HepG2 (cell line): ENCODE measurements around the gene CARS1. TPM values are rescaled to one million over a fixed set of nuclear protein-coding genes. Genes with fewer than 3 reads are reported as not detected.

Experiments
- ATAC-seq: fragments of 200-7000 bp; cut with Tn5 transposase; 3 replicates; pipeline ENCODE4 v1.9.1; 2020; ENCODE audit warnings: mild to moderate bottlenecking, moderate library complexity
- BruUV-seq: library from RNA; stranded (reverse); fragments of 400-500 nt; replicated peaks from 2 replicates; lab custom pipeline; 2021; lab: Mats Ljungman, UMichigan
- CTCF ChIA-PET: fragments of 300-600 bp; formaldehyde crosslinking; extraction: SDS; loops from one replicate; lab custom pipeline; 2021; ENCODE audit warnings: low total read pairs, inconsistent platforms, low intra/inter-chr PET ratio; lab: Yijun Ruan, JAX
- POLR2A ChIA-PET: fragments of 350-600 bp; sonication (Branson Sonifier 250); formaldehyde crosslinking; loops from one replicate; lab custom pipeline; 2020; ENCODE audit warnings: antibody characterized with exemption, inconsistent platforms; lab: Yijun Ruan, JAX
- DNase-seq: peaks from one replicate; pipeline ENCODE4 v3.0.0-alpha.2; 2015; ENCODE audit warnings: low spot score
- FAIRE-seq: peaks from 3 replicates; lab custom pipeline; 2011; peaks lifted over from hg19 to GRCh38; lab: Jason Lieb, UNC
- H2AFZ ChIP-seq: one replicate; pipeline ENCODE4 v1.6.1; 2011; ENCODE audit warnings: low read length, inconsistent platforms
- H3K27ac ChIP-seq: fragments of 300-600 bp; 3 replicates; pipeline ENCODE4 v1.8.0; 2011; ENCODE audit warnings: mixed run types, mild to moderate bottlenecking, mixed read lengths, low read length, inconsistent platforms; ENCODE audit not compliant: insufficient read depth; ENCODE audit errors: extremely low read length
- H3K27me3 ChIP-seq, 2 experiments: fragments of 200-600 bp in 1 of 2; 2 replicates in 1 of 2; 3 replicates in 1 of 2; pipeline versions ENCODE4 v1.6.0 to v1.8.0; 2011; ENCODE audit warnings: low read length in 2 of 2, mild to moderate bottlenecking in 2 of 2, moderate library complexity in 2 of 2, inconsistent platforms in 1 of 2; ENCODE audit not compliant: insufficient read depth in 2 of 2, control insufficient read depth in 1 of 2
- H3K36me3 ChIP-seq, 2 experiments: fragments of 200-600 bp in 1 of 2; replicated peaks in 1 of 2; 2 replicates in 1 of 2; 3 replicates in 1 of 2; pipeline versions ENCODE4 v1.5.1 to v1.8.0; 2011; ENCODE audit warnings: low read length in 2 of 2, inconsistent platforms in 1 of 2; ENCODE audit not compliant: insufficient read depth in 2 of 2, control insufficient read depth in 1 of 2
- H3K4me1 ChIP-seq: 2 replicates; pipeline ENCODE4 v1.5.1; 2012; ENCODE audit warnings: low read length, inconsistent platforms; ENCODE audit not compliant: insufficient read depth
- H3K4me2 ChIP-seq: 2 replicates; pipeline ENCODE4 v1.6.0; 2011; ENCODE audit warnings: low read depth, low read length, inconsistent platforms
- H3K4me3 ChIP-seq, 3 experiments: fragments of 200-600 bp in 1 of 3; sonication (generic), shearing (Covaris generic) in 1 of 3; replicated peaks in 1 of 3; 2 replicates each; pipeline ENCODE4 v1.5.1; 2011 to 2016; ENCODE audit warnings: low read length in 3 of 3, inconsistent platforms in 2 of 3, low read depth in 2 of 3, mild to moderate bottlenecking in 2 of 3, control low read depth in 1 of 3, mixed read lengths in 1 of 3; ENCODE audit not compliant: insufficient read depth in 1 of 3
- H3K79me2 ChIP-seq: one replicate; pipeline ENCODE4 v1.6.1; 2011; ENCODE audit warnings: low read length, inconsistent platforms; ENCODE audit not compliant: insufficient read depth
- H3K9ac ChIP-seq: 2 replicates; pipeline ENCODE4 v1.6.0; 2011; ENCODE audit warnings: mild to moderate bottlenecking, low read depth, low read length, inconsistent platforms; ENCODE audit not compliant: insufficient read depth
- H3K9me3 ChIP-seq: 2 replicates; pipeline ENCODE4 v1.5.1; 2012; ENCODE audit warnings: mild to moderate bottlenecking, low read length
- H4K20me1 ChIP-seq: 2 replicates; pipeline ENCODE4 v1.6.0; 2011; ENCODE audit warnings: inconsistent platforms, mild to moderate bottlenecking, low read length, moderate library complexity; ENCODE audit not compliant: insufficient read depth
- AGO2 ChIP-seq: fragments of 200-400 bp; formaldehyde crosslinking; optimal IDR thresholded peaks from 2 replicates; pipeline ENCODE3; 2017; ENCODE audit warnings: mild to moderate bottlenecking, low read depth, low read length, moderate library complexity
- AKAP8 ChIP-seq: sonication (generic); formaldehyde crosslinking; IDR thresholded peaks from 2 replicates; pipeline ENCODE4 v1.5.1; 2020; ENCODE audit warnings: mild to moderate bottlenecking, missing genetic modification reagents
- ARNTL ChIP-seq: sonication (generic); formaldehyde crosslinking; IDR thresholded peaks from 2 replicates; pipeline ENCODE4 v1.4.0; 2020; ENCODE audit warnings: mild to moderate bottlenecking, missing genetic modification reagents
- GPN1 ChIP-seq: sonication (generic); formaldehyde crosslinking; IDR thresholded peaks from 2 replicates; pipeline ENCODE4 v1.5.1; 2020; ENCODE audit warnings: missing genetic modification reagents, borderline replicate concordance
- KLF15 ChIP-seq: sonication (generic); formaldehyde crosslinking; IDR thresholded peaks from 2 replicates; pipeline ENCODE4 v1.8.1; 2023; ENCODE audit warnings: borderline replicate concordance, mild to moderate bottlenecking, inconsistent platforms, missing genetic modification reagents, mixed read lengths
- KMT2B ChIP-seq: IDR thresholded peaks from 2 replicates; pipeline ENCODE4 v1.6.1; 2016; ENCODE audit warnings: missing genetic modification reagents, missing compliant biosample characterization
- PAWR ChIP-seq: sonication (generic); formaldehyde crosslinking; IDR thresholded peaks from 2 replicates; pipeline ENCODE4 v1.4.0; 2020; ENCODE audit warnings: missing genetic modification reagents, mild to moderate bottlenecking, borderline replicate concordance
- SMAD1 ChIP-seq: sonication (generic); formaldehyde crosslinking; IDR thresholded peaks from 2 replicates; pipeline ENCODE4 v1.4.0; 2020; ENCODE audit warnings: missing genetic modification reagents, low read depth, mild to moderate bottlenecking, borderline replicate concordance
- ZNF619 ChIP-seq: sonication (generic); formaldehyde crosslinking; IDR thresholded peaks from 2 replicates; pipeline ENCODE4 v1.4.0; 2020; ENCODE audit warnings: mild to moderate bottlenecking, missing genetic modification reagents
- WGBS: methylation state at CpG from one replicate; pipeline ENCODE4 v1.1.6; 2017; ENCODE audit warnings: low lambda C conversion rate; 5-methylcytosine and 5-hydroxymethylcytosine counted together
- in situ Hi-C: cut with HindIII; loops from 2 replicates; pipeline ENCODE4 v1.10.0; 2017; ENCODE audit warnings: low pct_unique_long_range_greater_than_20kb; ENCODE audit not compliant: extremely low pct_ligation_motif_present
- intact Hi-C: fragments of 100-400 bp; cut with micrococcal nuclease; formaldehyde crosslinking; loops from one replicate; pipeline ENCODE4 v1.10.0; 2022; ENCODE audit not compliant: unreplicated experiment
- polyA plus RNA-seq, 8 experiments: library from polyadenylated mRNA; depleted of rRNA in 3 of 8; stranded (reverse) in 7 of 8; unstranded in 1 of 8; fragments of >200 nt; fragmentation: Illumina TruSeq in 4 of 8; extraction: Trizol in 4 of 8; gene quantifications; 2 replicates each; pipeline versions ENCODE4 v1.2.1 to v1.2.3, GENCODE V29; 2011 to 2016; ENCODE audit warnings: low read depth in 4 of 8, missing spikeins in 1 of 8, mixed read lengths in 1 of 8; ENCODE audit not compliant: insufficient read depth in 1 of 8
- total RNA-seq, 5 experiments: library from RNA; depleted of rRNA; stranded (reverse); fragments of >200 nt; fragmentation: Illumina TruSeq; extraction: Trizol; gene quantifications; 2 replicates each; pipeline ENCODE4 v1.2.3, GENCODE V29; 2016; ENCODE audit warnings: low read depth in 1 of 5
- TF ChIP-seq, protein P1 (sequence below): sonication (generic); formaldehyde crosslinking; IDR thresholded peaks from 2 replicates; pipeline ENCODE4 v1.4.0; 2020; ENCODE audit warnings: missing genetic modification reagents, borderline replicate concordance

CARS1 gene
- total and polyA plus RNA-seq, 2 of the 13 experiments (the other 11 are each of a cell fraction or from before 2014, with no cell fraction given), result 33.8 to 47.0 TPM

DNA sequence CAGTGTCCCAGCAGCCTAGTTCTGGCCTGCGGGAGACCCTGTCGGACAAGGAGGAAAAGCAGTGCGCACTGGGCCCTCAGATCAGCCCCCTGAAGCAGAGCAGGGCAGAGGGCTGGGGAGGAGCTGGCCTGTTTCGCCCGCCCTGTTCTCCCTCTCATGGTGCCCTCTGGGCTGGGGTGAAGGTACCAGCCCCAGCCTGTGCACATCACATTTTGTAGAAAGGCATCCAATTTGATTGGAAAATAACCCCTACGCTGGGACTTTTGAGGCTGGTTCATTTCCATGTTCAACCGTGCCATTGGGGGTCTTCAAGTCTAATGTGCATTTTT is 64.3 kb downstream of the CARS1 start:
- DNase-seq, result no peak
- Histone ChIP-seq H3K9me3 (no peaks in the 10 kb centered on the region), H2AFZ (no peak overlapping the region), H4K20me1 (peaks cover 29% of the 10 kb centered on the region), H3K36me3 (peaks cover 0 to under 1% of the 10 kb centered on the region in 2 experiments; a peak in 3 of 5 replicates), H3K4me2 (peak overlapping the region; percentile 86), H3K27ac (peak overlapping the region; percentile 64), H3K4me1 (peaks cover 22% of the 10 kb centered on the region), H3K9ac (peak overlapping the region; percentile 93), H3K4me3 (peak overlapping the region; percentile 89 to 96 (median 90)), H3K79me2 (peaks cover 39% of the 10 kb centered on the region), H3K27me3 (no peaks in the 10 kb centered on the region; a peak in 2 of 5 replicates)
- intact Hi-C loops, result no loop called here
- peak; percentile 43 for ATAC-seq
- FAIRE-seq, result no peak
- no TSS peak for BruUV-seq
- POLR2A ChIA-PET, result interaction anchor here (1.3 kb wide), 1 partner anchor 94 kb away, joined by 3 read pairs; no protein-coding TSS in a partner anchor
- CTCF ChIA-PET, result no interaction called here
- 15% methylated on average over 7 of the region's 7 CpGs for WGBS
- in situ Hi-C loops, result no loop called here
- TF ChIP-seq, protein P1, sequence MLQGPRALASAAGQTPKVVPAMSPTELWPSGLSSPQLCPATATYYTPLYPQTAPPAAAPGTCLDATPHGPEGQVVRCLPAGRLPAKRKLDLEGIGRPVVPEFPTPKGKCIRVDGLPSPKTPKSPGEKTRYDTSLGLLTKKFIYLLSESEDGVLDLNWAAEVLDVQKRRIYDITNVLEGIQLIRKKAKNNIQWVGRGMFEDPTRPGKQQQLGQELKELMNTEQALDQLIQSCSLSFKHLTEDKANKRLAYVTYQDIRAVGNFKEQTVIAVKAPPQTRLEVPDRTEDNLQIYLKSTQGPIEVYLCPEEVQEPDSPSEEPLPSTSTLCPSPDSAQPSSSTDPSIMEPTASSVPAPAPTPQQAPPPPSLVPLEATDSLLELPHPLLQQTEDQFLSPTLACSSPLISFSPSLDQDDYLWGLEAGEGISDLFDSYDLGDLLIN (CRISPR knock-in tag), result no peak
- TF ChIP-seq ARNTL (no peak), KLF15 (CRISPR knock-in tag) (no peak), GPN1 (CRISPR knock-in tag) (no peak), PAWR (CRISPR knock-in tag) (no peak), SMAD1 (CRISPR knock-in tag) (0 out of 2 replicates have a peak, but pooled peaks have one; percentile 14), ZNF619 (CRISPR knock-in tag) (0 out of 2 replicates have a peak, but pooled peaks have one; percentile 33), AKAP8 (CRISPR knock-in tag) (0 out of 2 replicates have a peak, but pooled peaks have one; percentile 20), AGO2 (no peak), KMT2B (CRISPR knock-in tag) (no peak)
